DMS53 treated with DMSO at 0.1 percent for 48 hours (cell line): ENCODE data around the gene CUEDC1.

Experiments
- DNase-seq: peaks from one replicate; lab custom pipeline; 2025; ENCODE audit not compliant: unreplicated experiment; lab: John Stamatoyannopoulos, UW

Gene CUEDC1

GRCh38 chr17:57866319-57866718 lies 88.9 kb downstream of the CUEDC1 start:
- no peak for DNase-seq

GRCh38 chr17:57864273-57864672 lies 90.9 kb downstream of the CUEDC1 start:
- DNase-seq, result no peak

GRCh38 chr17:57862694-57863667 lies 92.2 kb downstream of the CUEDC1 start:
- DNase-seq, result no peak

DNA sequence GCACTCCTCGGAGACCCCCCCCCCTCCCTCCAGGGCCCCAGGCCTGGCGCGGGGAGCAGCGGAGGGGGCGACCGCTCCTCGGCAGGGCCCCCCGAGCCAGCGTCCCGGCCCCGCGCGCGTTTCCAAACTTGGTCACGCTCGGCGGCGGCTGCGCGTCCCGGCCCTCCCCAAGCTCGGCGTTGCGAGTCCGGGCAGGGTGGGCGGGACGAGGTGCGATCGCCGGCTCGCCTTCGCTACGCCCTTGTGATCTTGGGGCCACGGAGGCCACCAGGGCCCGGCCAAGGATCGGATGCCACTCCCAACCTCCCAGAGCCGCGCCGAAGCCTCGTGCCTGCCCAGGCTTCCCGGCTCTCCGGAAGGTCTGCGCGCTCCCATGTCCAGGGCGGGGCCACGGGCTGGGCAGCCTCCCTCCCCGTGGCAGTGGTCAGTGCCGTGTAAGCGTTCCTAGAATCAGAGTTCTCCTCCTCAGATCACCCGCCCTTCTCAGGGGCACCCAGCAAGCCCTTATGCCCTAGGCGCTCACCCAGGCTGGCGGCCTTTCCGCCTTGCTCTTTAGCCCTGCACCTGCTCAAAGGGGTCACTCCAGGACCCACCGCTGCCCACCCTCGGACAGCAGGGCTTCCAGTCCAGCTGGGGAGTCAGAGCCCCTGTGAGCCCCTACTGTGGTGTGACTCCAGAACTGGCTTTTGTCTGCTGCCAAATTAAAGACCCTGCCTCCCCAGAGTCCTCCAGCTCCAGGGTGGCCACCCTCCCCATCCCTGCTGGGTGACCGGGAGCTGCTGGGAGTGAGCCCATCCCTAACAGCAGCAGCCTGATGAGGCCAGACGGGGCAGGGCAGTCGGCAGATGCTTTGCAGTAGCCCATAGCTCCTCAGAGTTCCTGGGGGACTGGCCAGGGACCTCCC lies 93.2 kb downstream of the CUEDC1 start:
- peak; percentile 11 for DNase-seq

GRCh38 chr17:57861000-57861789 lies 94.0 kb downstream of the CUEDC1 start:
- DNase-seq, result peak; percentile 46

GRCh38 chr17:57860414-57860999 lies 94.7 kb downstream of the CUEDC1 start:
- no peak for DNase-seq

GRCh38 chr17:57859601-57860413 lies 95.4 kb downstream of the CUEDC1 start:
- no peak for DNase-seq

- DNase-seq, result no peak
These were observed 96.4 kb downstream of the CUEDC1 start for GRCh38 chr17:57858838-57859237.

DNA sequence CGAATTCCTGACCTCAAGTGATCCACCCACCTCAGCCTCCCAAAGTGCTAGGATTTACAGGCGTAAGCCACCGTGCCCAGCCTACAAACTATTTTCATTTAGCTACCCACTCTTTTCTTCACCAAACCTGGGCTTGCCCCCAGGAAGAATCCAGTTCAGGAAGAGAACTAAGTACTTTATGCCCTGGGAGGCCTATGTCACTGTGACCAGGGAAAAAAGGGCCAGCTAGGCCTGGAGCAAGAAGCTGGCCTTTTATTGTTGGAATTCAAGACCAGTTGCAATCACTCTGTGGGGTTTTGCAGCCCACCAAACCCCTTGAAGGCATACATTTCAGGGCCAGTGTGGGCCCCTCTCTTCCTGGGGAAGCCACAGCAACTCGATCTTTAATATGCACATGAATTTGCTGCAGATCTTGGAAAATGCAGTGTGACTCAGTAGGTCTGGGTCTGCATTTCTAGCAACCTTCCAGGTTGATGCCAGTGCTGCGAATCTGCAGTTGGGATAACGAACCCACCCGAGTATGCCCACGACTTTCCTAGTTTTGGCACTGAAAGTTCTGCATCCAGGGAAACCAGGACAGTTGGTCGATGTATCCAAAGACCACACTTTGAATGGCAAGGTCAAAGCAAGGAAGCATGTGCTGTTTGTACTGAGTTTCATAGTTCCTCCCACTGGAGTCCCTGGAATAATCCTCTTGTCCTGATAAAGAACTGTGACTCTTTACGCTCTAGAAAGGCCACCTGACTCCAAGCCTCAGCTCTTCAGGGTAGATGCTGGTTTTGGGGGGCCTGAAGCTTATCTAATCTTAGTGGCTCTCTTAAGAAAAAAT lies 98.2 kb downstream of the CUEDC1 start:
- DNase-seq, result no peak

DNA sequence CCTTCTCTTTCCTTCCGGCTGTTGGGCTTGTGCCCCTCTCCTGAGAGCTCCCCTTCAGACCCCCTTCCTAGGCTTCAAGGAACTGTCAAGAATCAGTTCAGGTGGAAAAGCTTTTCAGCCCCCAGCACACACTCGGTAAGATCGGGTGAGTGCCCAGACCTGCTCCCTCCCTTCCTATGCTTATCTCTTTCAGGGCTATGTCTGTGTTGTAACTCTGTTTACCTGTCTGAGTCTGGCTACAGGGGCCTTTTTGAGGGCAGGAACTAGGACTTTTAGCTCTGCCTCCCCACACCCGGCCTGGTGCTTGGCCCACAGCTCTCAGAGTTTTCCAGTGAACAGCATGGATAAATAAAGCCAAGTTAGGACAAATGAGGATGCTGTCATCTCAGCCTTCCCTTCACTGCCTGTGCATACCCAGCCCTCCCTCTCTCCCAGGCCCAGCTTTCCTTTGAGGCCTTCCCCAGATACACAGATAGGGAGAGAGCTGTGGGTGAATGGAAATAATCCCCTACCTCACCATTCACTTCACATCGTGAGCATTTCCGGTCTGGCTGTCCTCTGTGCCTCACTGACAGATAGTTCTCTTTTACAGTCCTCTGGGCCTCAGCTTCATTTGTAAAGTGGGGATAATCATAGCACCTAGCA lies 99.7 kb downstream of the CUEDC1 start:
- DNase-seq, result no peak

GRCh38 chr17:57853695-57854094 lies 101.5 kb downstream of the CUEDC1 start:
- DNase-seq, result no peak

DNA sequence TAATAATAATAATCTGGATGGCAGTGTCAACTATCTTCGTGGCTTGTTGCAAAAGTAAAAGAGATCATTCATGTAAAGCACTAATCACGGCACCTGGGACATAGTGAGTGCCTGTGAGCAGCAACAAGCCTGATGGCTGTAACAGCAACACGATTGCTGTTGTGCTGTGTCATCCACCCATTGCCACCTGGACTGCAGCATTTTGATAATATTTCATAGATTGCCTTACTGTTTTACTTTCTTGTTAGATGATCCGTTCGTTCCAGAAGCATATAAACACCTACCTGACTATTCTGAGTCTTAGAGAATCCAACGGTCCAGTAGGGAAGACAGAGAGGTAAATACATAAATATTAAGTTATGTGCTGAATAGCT lies 102.3 kb downstream of the CUEDC1 start:
- DNase-seq, result no peak

GRCh38 chr17:57852092-57852954 lies 102.9 kb downstream of the CUEDC1 start:
- no peak for DNase-seq

GRCh38 chr17:57849874-57850754 lies 105.1 kb downstream of the CUEDC1 start, which contains the start of gene MRPS23:
MRPS23 (minus strand) TSS chr17:57850044; CDS start chr17:57850010, 34 bp downstream.
- peak; percentile 93 for DNase-seq

DNA sequence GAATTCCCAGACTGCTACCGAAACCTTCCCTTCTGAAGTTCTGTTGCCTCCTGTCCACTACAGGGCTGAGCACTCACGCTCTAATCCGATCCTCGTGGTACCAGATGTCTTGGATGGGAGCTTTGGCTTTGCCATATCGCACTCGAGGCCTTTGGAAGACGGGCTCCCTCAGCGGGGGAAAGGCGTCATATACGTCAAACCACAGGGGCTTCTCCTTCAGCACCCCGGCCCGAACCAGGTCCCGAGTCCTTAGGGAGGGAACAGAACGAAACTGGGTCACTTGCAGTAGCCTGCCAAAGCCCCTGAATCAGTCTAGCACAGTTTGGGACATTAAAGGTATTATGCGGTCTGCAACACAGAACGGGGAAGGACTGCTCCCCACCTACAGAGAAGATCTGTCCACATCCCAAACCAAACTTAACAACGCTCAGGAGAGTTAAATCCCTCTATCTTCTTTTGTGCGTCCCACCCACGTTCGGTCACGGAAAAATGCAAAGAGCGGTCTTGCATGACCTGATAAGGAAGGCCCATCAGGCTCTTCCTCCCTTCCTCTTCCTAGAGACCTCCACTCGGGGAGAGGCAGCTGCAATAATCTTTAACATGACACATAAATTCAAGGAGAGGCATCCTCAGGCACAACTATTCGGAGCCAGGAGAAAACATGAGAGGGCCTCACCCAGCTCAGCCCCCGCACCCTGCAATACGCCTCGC lies 105.9 kb downstream of the CUEDC1 start:
- DNase-seq, result no peak
